ENCODE data around the gene ABHD16A.
"Not testable (repeated sequence)": the region's sequence is repeated elsewhere in the genome, so short reads cannot be mapped to it uniquely, and the experiment has no call there.

- TF ChIP-seq USF2 (IDR thresholded peaks at IDR 0.05; ENCODE audit: borderline replicate concordance, low read depth, low read length); GABPA (IDR thresholded peaks at IDR 0.05; ENCODE audit: low read depth); POLR2A (IDR thresholded peaks at IDR 0.05; ENCODE audit: low read depth, low read length); POLR2AphosphoS5 (IDR thresholded peaks at IDR 0.05; ENCODE audit: low read length); ZNF207 (IDR thresholded peaks at IDR 0.05; ENCODE audit: borderline replicate concordance); CBX3 (IDR thresholded peaks at IDR 0.05; ENCODE audit: borderline replicate concordance, low read depth); PRDM15 (CRISPR knock-in tag; IDR thresholded peaks at IDR 0.05); EZH2 (IDR thresholded peaks at IDR 0.05; ENCODE audit: borderline replicate concordance, control insufficient read depth, low read depth, low read length); BCLAF1 (IDR thresholded peaks at IDR 0.05); NR2C2 (IDR thresholded peaks at IDR 0.05; ENCODE audit: borderline replicate concordance, control insufficient read depth, insufficient read length, low read depth); KLF5 (IDR thresholded peaks at IDR 0.05; ENCODE audit: partially characterized antibody): not testable (repeated sequence)
Measured at GRCh38 chr6:31709157-31709556, 6.0 kb upstream of the ABHD16A start.
